Thoracic aorta (tissue), 2 donors: ENCODE data around the gene RPL29. TPM values are rescaled to one million over a fixed set of nuclear protein-coding genes. Genes with fewer than 3 reads are reported as not detected.
A peak's percentile ranks its signal among the peaks of the same experiment; 100 is the strongest.

Source experiments
- ATAC-seq: fragments of 150-250 bp; one replicate; pipeline ENCODE4 v1.8.0; 2017; ENCODE audit warnings: low read depth; ENCODE audit not compliant: insufficient number of reproducible peaks, low FRiP score
- DNase-seq: peaks from one replicate; pipeline ENCODE4 v3.0.0-alpha.2; 2020; ENCODE audit warnings: low spot score
- H3K27ac ChIP-seq, 2 donors: fragments of 200-600 bp; sonication (generic); 1 replicate in 1 of 2; 2 replicates in 1 of 2; pipeline ENCODE4 v1.5.1; 2016; ENCODE audit warnings: mild to moderate bottlenecking in 2 of 2, moderate library complexity in 2 of 2
- H3K27me3 ChIP-seq: fragments of 200-600 bp; sonication (generic); replicated peaks from 2 replicates; pipeline ENCODE4 v1.6.0; 2016; ENCODE audit warnings: mild to moderate bottlenecking; ENCODE audit not compliant: insufficient read depth
- H3K36me3 ChIP-seq: fragments of 200-600 bp; sonication (generic); one replicate; pipeline ENCODE4 v1.5.1; 2016
- H3K4me1 ChIP-seq, 2 donors: fragments of 200-600 bp; sonication (generic); 1 replicate in 1 of 2; 2 replicates in 1 of 2; pipeline versions ENCODE4 v1.5.1 to v1.6.0; 2016; ENCODE audit warnings: low read depth in 2 of 2, mild to moderate bottlenecking in 1 of 2; ENCODE audit not compliant: control insufficient read depth in 1 of 2
- H3K4me3 ChIP-seq: fragments of 200-600 bp; sonication (generic); 2 replicates; pipeline ENCODE4 v1.5.1; 2016; ENCODE audit warnings: mild to moderate bottlenecking
- H3K9me3 ChIP-seq: fragments of 200-600 bp; sonication (generic); 2 replicates; pipeline ENCODE4 v1.5.1; 2016
- total RNA-seq, 2 donors: library from RNA; depleted of rRNA; stranded (reverse); fragments of >200 nt; gene quantifications; one replicate each; pipeline versions ENCODE4 v1.1.0 to v1.2.3, GENCODE V29; 2016
- TF ChIP-seq, protein P1 (sequence below): fragments of 200-600 bp; sonication (generic); IDR thresholded peaks from one replicate; pipeline ENCODE4 v1.5.1; 2019; ENCODE audit warnings: antibody characterized with exemption

Gene RPL29
- total RNA-seq, 2 donors from 2014 or later = 642 to 718 TPM

DNA sequence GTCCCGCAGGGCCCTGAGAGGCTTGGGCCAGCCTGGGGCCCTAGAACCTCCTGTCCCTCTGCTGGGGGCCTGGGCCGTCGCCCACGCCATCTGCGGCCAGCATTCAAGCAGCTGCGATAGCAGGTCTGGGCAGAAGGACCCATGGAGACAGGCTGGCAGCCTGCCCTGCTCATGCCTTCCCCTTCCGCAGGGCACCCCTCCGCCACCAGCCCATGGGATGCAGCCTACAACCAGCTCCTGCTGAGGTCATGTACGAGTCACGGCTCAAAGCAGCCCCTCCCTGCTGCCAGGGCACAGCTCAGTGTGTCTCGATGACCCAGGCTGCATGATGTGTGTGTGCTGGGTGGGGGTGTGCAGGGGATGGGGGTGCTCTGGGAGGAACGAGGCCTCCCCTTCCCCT is 32.9 kb upstream of the RPL29 start:
- ATAC-seq (no peak), DNase-seq (no peak)
- TF ChIP-seq, protein P1, sequence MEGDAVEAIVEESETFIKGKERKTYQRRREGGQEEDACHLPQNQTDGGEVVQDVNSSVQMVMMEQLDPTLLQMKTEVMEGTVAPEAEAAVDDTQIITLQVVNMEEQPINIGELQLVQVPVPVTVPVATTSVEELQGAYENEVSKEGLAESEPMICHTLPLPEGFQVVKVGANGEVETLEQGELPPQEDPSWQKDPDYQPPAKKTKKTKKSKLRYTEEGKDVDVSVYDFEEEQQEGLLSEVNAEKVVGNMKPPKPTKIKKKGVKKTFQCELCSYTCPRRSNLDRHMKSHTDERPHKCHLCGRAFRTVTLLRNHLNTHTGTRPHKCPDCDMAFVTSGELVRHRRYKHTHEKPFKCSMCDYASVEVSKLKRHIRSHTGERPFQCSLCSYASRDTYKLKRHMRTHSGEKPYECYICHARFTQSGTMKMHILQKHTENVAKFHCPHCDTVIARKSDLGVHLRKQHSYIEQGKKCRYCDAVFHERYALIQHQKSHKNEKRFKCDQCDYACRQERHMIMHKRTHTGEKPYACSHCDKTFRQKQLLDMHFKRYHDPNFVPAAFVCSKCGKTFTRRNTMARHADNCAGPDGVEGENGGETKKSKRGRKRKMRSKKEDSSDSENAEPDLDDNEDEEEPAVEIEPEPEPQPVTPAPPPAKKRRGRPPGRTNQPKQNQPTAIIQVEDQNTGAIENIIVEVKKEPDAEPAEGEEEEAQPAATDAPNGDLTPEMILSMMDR = no peak
- Histone ChIP-seq H3K27ac (no peak overlapping the region), H3K27me3 (no peaks in the 10 kb centered on the region), H3K9me3 (no peaks in the 10 kb centered on the region), H3K4me3 (no peak overlapping the region), H3K36me3 (no peaks in the 10 kb centered on the region), H3K4me1 (peaks cover 16 to 29% of the 10 kb centered on the region in 2 donors)

DNA sequence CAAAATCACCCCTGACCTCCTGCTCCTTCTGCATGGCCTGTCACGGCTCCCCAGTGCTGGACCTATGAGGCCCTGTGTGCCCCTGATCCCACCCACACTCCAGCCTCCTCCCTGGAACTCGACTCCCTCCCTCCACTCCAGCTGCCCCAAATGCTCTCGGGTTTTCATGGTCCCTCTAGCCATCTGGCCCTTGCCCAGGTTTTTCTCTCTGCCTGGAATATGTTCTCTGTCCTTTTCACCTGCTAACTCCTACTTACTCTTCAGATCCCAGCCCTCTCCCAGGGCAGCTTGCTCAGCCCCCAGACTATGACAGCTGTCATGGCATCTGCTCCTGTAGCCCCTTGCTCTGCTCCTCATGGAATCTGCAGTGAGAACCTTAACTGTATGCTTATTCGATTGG is 30.3 kb upstream of the RPL29 start:
- Histone ChIP-seq H3K27ac (peak overlapping the region; percentile 19 to 92), H3K4me3 (no peak overlapping the region), H3K4me1 (peaks cover 32 to 54% of the 10 kb centered on the region in 2 donors), H3K27me3 (no peaks in the 10 kb centered on the region), H3K9me3 (no peaks in the 10 kb centered on the region), H3K36me3 (no peaks in the 10 kb centered on the region)
- TF ChIP-seq, protein P1 = no peak
- ATAC-seq (no peak), DNase-seq (no peak)

DNA sequence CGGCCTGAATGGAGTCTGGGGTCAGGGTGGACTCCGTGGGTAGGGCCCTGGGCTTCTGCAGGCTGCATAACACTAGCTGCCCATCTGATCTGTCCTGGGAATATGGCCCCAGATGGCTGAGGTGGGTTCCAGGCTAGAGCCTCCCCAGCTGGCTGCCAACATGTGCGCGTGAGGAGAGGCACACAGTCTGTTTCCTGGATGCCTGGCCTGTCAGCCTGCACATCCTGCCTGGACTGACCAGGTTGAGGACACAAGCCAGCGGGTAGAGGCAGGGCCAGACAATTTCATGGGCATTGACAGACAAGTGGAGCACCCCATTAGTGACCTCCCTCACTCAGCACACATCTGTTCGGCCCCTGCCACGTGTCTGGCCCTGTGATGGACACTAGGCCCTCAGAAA is 29.8 kb upstream of the RPL29 start:
- DNase-seq (no peak), ATAC-seq (no peak)
- peak overlapping the region; percentile 92 to 95 for H3K27ac ChIP-seq
- H3K36me3 ChIP-seq = no peaks in the 10 kb centered on the region
- H3K4me1 ChIP-seq = peaks cover 33 to 60% of the 10 kb centered on the region in 2 donors
- H3K4me3 ChIP-seq = no peak overlapping the region
- H3K27me3 ChIP-seq = no peaks in the 10 kb centered on the region
- H3K9me3 ChIP-seq = no peaks in the 10 kb centered on the region
- TF ChIP-seq, protein P1 = no peak

DNA sequence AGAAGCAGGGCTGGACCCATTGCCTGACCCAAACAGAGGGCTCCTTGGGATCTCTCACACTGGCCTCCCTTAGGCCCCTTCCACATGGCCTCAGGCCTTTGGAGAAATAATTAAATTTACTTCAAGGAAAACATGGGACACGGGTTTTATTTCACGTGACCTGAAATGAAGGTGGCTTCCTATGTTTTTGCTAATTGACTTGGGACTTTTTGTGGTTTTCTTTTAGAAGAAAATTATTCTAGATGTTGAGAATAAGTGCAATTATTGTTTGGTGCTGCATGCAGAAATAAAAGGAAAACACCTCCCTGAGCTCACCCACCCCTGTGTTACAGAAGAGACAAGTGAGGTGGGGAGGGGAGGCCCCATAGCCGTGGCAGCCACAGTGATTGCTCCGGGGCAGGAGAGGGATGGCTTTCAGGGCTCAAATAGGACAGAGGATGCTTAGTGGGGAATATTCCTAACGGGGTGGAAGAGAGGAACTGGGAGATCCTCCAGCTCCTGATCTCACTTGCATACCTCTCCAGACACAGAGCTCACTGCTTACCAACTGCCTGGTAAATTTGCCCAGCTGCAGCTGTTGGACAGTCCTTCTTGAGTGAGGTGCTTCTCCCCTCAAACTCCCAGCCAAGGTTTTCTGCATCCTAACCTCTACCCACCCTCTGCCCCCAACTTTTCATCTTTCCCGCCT is 29.2 kb upstream of the RPL29 start:
- no peaks in the 10 kb centered on the region for H3K27me3 ChIP-seq
- DNase-seq (no peak), ATAC-seq (no peak)
- peaks cover 39 to 66% of the 10 kb centered on the region in 2 donors for H3K4me1 ChIP-seq
- TF ChIP-seq, protein P1 = no peak
- no peaks in the 10 kb centered on the region for H3K36me3 ChIP-seq
- H3K27ac ChIP-seq = peak overlapping the region; percentile 92 to 95
- no peak overlapping the region for H3K4me3 ChIP-seq
- no peaks in the 10 kb centered on the region for H3K9me3 ChIP-seq

DNA sequence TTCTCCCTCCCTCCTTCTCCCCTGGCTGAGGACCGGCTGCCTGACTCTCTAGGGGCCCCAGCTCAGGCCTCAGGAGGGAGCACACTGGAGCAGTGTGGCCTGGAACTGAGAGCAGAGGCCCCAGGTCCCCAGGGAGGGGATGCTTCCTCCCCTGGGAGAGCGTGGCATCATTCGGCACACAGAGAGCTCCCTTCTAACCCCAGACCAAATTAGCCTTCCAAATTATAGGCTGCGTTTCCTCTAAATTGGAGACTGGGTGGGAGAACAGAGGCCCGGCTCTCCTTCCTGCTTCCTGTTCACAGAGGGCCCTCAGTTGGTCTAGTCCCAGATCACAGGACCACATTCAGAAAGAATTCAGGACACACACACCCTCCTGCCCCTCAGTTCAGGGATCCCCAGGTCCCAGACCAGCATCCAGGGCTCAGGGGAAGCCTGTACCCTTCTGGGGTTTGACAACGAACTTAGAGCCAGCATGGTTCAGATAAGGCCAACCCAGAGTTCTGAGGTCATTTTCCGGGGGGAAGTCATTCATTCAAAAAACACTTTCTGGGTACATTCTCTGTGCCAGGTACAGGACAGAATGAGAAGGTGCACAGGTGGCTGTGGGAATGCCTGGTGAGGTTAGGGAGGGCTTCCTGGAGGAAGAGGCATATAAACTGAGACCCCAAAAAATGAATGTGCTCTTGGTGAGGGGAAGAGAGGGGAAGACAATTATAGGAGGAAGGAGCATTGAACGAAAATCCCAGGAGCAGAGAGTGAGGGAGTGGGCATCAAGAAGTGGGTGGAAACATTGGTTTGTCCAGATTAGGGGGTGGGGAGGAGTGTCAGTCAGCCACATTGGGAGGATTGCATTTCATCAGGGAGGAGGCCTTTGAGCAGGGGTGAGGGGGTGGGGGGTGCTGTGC is 28.4 kb upstream of the RPL29 start:
- DNase-seq = no peak
- peak overlapping the region; percentile 92 to 95 for H3K27ac ChIP-seq
- TF ChIP-seq, protein P1 = no peak
- H3K36me3 ChIP-seq = no peaks in the 10 kb centered on the region
- no peaks in the 10 kb centered on the region for H3K27me3 ChIP-seq
- H3K9me3 ChIP-seq = no peaks in the 10 kb centered on the region
- peaks cover 44 to 74% of the 10 kb centered on the region in 2 donors for H3K4me1 ChIP-seq
- no peak for ATAC-seq
- peak overlapping the region; percentile 44 for H3K4me3 ChIP-seq
